GM21576 (cell line): ENCODE results near the gene TMF1.

Experiments
- ATAC-seq: cut with Tn5 transposase; IDR thresholded peaks from one replicate; pipeline ENCODE4 v1.9.1; 2021; ENCODE audit warnings: mild to moderate bottlenecking, moderate library complexity; ENCODE audit not compliant: unreplicated experiment

TMF1 gene

DNA sequence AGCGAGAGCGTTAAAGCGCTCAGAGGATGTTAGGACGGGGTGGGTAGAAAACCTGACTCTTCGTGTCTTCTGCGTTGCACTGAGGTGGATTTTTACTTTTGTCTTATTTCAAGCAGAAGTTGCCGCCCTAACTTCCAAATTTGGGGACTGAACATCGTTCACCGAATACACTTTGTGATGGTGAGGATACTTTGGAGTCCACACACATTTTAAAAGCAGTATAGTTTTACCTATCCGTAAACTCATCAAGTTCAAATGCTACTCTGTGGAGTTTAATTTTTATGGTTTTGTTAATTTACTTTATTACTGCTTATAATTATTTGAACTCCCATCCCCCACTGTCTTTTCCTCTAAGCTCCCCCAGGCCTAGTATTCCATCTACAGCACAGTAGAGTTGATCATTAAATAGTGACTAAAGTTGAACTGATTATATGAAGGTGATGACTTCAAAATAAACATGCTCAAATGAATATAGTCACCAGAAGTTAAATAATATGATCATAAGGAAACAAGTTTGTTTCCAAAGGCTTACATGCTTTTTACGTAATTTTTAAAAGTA lies 38.0 kb downstream of the TMF1 start:
- no peak for ATAC-seq

DNA sequence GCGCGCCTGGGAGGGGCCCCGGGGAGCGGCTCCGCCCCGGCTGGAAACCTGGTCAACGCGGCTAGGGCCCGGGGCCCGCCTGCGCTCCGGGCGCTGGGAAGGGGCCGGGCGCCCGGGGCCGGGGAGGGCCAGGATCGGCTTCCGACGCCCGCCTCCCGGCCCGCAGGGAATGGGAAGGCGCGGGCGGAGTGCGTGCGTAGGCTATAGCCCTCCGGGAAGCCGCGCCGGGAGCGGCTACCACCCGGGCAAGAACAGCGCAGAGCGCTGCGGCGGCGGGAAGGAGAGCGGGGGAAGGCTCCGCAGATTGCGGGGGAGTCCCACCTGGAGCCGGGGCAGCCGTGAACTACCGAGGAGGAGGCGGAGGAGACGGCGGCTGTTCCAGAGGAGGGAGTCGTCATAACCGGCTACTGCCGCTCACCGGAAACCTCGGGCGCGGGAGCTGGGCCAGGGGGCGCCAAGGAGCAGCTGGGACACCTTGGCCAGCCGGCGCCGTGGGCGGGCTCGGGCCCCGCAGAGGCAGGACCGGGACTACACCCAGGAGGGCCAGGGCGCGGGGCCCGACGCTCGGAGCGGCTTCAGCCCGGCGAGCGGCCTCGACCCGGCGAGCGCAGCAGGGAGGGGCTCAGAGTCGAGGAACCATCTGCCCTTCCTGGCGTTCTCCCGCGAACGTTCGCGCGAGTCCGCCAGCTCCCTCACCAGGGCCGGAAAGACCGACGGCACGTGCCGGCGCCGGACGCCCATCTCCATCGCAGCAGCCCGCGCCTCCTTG lies 38.7 kb downstream of the TMF1 start, which contains the start of gene EOGT:
TSS of gene EOGT (minus strand) at position 432 of the 769 bp plus-strand sequence. CDS start 3,838 bp downstream, outside the sequence.
- ATAC-seq = peak; percentile 83

DNA sequence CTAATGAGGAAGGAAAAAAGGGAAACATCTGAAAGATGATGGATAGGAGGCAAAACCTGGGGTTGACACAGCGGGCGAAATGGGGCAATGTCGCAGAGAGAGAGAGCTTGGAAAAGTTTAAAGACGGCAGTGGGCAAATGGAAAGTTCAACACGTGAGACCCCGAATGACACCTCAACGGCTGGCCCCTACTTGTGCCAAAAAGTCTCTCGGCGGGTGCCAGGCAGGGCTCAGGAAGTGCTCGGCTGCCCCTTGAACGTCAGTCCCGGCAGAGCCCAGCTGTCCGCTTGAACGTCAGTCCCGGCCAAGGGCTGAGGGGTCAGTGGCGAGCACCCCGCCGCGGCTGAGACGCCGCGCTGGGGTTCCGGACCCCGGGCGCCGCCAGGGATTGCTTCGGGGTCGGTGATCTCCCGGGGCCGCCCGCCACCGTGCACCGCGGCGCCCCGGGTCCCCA lies 39.3 kb downstream of the TMF1 start:
- peak; percentile 35 for ATAC-seq

GRCh38 chr3:69012100-69012799 lies 39.9 kb downstream of the TMF1 start:
- no peak for ATAC-seq

DNA sequence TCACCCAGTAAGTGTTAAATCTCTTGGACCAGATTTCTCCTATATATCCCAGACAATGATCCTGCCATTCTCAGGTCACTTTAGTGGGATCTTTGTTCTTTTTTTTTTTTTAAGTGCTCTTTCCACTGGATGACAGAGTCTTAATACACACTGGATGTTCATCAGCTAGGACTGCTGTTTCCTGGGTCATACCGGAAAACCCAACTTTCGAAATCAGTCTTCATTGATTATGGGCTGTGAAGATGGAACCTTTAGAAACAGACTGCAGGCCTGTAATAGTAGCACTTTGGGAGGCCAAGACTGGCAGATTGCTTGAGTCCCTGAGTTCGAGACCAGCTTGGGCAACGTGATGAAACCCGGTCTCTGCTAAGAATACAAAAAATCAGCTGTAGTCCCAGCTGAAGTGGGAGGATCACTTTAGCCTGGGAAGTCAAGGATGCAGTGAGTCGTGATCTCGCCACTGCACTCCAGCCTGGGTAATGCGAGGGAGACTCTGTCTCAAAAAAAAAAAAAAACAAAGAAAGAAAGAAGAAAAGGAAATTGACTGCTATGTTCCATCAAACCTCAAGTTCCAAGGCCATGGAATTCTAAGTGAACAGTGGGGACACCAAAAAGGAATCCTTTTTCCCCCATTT lies 40.9 kb downstream of the TMF1 start:
- no peak for ATAC-seq

GRCh38 chr3:69009559-69010410 lies 42.3 kb downstream of the TMF1 start:
- ATAC-seq = no peak

GRCh38 chr3:69008980-69009379 lies 43.2 kb downstream of the TMF1 start:
- ATAC-seq = no peak

DNA sequence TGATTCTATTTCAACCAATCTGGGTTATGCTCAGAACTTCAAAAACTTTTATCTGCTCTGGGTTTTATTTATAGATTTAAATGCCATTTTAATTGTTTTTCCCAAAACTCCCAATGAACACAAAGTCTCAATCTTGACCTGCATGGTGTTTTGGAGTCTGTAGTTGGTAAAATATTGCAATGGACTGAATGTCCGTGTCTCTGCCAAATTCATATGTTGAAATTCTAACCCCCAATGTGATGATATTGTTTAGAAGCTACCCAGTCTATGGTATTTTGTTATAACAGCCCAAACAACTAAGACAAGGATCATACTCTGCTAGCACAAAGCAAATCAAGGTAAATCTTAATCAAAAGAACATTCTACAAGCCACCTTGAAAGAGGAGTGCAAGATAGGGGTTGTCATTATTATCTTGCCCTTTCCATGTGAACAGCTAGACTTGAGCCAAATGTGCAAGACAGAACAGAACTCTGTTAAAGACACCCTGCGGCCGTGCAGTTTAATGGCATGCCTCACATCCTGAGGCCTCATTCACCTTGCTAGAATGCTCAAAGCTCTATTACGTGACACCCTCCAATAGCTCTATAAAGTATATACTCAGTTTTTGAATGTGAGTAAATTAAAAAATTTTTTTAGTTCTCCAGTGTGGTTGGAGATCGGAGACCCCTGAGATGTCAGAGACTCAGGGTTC lies 46.2 kb downstream of the TMF1 start:
- no peak for ATAC-seq

DNA sequence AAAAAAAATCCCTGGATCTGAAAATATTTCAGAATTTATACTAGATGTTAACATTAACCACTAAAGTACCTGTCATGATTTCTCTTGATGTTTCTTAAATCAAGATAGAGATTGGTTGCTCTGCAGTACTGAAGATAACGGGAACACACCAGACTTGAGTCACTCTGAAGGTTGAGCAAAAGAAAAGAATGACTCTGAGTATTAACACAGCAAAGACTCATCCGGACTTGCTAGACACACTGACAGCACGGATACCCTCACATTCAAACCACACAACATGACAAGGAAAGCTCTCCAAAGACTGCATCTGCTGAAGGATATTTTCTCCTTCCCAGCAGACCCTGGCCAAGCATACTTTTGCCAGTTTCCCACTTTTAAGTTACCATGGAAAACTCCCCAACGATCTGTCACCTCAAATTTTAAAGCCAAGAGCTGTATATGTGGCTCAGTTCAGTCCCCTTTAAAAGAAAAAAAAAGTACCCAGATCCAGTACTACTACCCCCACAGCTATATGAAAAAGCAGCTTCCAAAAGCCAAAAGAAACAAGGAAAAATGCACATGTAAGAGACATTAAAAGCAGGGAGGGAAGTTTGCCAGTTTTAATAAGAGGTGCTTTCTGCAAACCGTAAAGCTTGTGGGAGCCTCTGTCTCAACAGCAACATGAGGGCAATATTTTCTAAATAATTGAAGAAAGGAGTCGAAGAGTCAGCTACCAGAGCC lies 46.9 kb downstream of the TMF1 start:
- no peak for ATAC-seq

DNA sequence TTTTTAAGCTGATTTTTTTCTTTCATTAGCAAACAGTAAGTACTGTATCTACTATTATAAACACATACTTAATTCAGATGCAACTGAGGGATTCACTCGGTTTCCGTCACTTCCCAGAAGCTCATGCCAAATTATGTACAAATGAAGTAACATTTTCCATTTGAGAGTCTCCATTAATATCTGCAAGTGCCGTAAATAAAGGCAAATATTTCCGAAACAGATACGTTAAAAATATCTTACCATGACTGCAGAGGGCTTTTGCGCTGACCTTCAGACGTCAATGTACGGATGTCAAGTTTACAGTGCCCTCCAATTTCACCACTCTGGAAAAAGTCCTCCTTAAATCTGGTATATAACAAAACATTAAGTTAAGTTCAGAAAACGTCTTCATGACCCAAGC lies 48.0 kb downstream of the TMF1 start:
- no peak for ATAC-seq

GRCh38 chr3:68999605-69000004 lies 52.5 kb downstream of the TMF1 start:
- no peak for ATAC-seq

DNA sequence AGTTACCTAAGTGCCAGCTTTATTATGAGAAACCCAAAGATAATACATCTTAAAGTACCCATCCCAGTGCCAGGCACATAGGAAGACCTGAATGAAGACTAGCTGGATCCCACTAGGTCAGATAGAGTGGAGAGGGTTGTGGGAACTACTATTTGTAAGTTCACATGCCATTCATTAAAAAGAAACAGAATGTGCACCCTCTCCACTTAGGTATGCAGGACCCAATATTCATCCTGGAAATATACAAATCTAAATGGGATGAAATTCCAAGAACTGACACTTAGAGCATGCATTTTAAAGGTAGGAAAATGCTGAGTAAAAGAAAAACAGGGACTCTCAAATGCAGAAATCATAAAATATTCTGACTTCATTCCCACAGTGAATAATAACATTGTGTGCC lies 53.0 kb downstream of the TMF1 start:
- ATAC-seq = no peak

GRCh38 chr3:68997887-68998286 lies 54.2 kb downstream of the TMF1 start:
- ATAC-seq = no peak

GRCh38 chr3:68996356-68996995 lies 55.7 kb downstream of the TMF1 start:
- ATAC-seq = no peak

DNA sequence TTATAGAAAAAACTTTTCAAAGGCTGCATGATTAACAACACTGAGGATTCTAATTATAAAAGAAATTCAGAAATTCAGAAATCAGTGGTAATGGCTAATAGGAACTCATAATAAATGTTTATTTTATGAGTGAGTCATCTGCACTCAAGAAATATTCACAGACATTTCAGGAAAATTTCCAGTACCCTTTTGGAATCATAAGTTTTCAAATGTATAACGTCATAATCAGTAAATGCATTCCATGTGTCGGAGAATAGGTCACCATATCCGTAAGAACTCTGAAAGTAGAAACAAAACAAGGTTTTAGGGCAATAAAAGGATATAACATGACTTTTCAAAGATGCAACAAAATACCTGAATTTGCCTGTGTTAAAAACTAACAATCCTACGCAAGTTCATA lies 63.4 kb downstream of the TMF1 start:
- ATAC-seq = no peak

DNA sequence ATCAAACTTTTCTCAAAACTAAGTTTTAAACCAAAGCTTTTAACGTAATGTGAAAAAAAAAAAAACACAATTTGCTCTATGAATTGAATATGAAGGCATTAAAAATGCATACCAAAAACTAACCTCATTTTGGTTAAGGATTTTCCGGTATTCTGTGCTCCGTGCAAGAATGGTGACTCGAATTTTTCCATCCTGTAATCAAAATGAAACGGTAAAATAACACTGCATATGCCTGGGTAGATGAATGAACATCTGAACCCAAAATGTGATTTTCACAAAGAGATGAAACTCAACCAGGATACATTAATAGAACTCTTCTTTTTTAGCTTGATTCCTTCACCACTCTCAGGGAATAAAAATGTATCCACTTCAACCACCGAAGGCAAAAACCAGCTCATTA lies 64.8 kb downstream of the TMF1 start:
- no peak for ATAC-seq

- ATAC-seq = no peak
Measured at GRCh38 chr3:68986496-68987208, 65.5 kb downstream of the TMF1 start.

- ATAC-seq = no peak
Measured at GRCh38 chr3:68985146-68985790, 66.9 kb downstream of the TMF1 start.
